Transverse colon (tissue), 4 donors: ENCODE results near the gene AVPR2. TPM values are rescaled to one million over a fixed set of nuclear protein-coding genes. Genes with fewer than 3 reads are reported as not detected.

Experiments used
- DNase-seq: peaks from one replicate; pipeline ENCODE4 v3.0.0-alpha.2; 2019
- H3K27ac ChIP-seq, 4 donors: fragments of 200-600 bp; sonication (generic); 2 replicates each; pipeline ENCODE4 v1.5.1; 2016 to 2018; ENCODE audit warnings: inconsistent platforms in 4 of 4
- H3K27me3 ChIP-seq: fragments of 200-600 bp; sonication (generic); 2 replicates; pipeline ENCODE4 v1.5.1; 2017; ENCODE audit warnings: inconsistent platforms
- H3K36me3 ChIP-seq, 4 donors: fragments of 200-600 bp; sonication (generic); 2 replicates each; pipeline ENCODE4 v1.5.1; 2017 to 2019; ENCODE audit warnings: inconsistent platforms in 4 of 4
- H3K4me1 ChIP-seq, 4 donors: fragments of 200-600 bp; sonication (generic); 2 replicates each; pipeline ENCODE4 v1.5.1; 2017 to 2020; ENCODE audit warnings: inconsistent platforms in 4 of 4
- H3K4me3 ChIP-seq, 4 donors: fragments of 200-600 bp; sonication (generic); 1 replicate in 1 of 4; 2 replicates in 3 of 4; pipeline versions ENCODE4 v1.5.1 to v1.6.1; 2017 to 2019; ENCODE audit warnings: inconsistent platforms in 4 of 4
- H3K9me3 ChIP-seq, 2 donors: fragments of 200-600 bp; sonication (generic); 2 replicates each; pipeline ENCODE4 v1.5.1; 2017 to 2019; ENCODE audit warnings: inconsistent platforms in 2 of 2
- CTCF ChIP-seq, 5 experiments: fragments of 200-600 bp in 3 of 5; fragments of 450-650 bp in 2 of 5; sonication (generic) in 3 of 5; IDR thresholded peaks; 1 replicate in 2 of 5; 2 replicates in 3 of 5; pipeline ENCODE4 v1.5.1; 2016 to 2017; ENCODE audit warnings: antibody characterized with exemption in 5 of 5, inconsistent platforms in 3 of 5, mild to moderate bottlenecking in 2 of 5, moderate library complexity in 1 of 5
- EP300 ChIP-seq: sonication (generic); formaldehyde crosslinking; IDR thresholded peaks from one replicate; pipeline ENCODE4 v1.6.1; 2017; ENCODE audit warnings: antibody characterized with exemption, low read depth
- POLR2A ChIP-seq: fragments of 450-650 bp; IDR thresholded peaks from one replicate; pipeline ENCODE4 v1.6.1; 2016; ENCODE audit warnings: antibody characterized with exemption, mild to moderate bottlenecking, moderate library complexity
- POLR2AphosphoS5 ChIP-seq, 3 donors: sonication (generic); formaldehyde crosslinking; IDR thresholded peaks; one replicate each; pipeline ENCODE4 v1.6.1; 2016; ENCODE audit warnings: antibody characterized with exemption in 3 of 3
- WGBS, 2 donors: methylation state at CpG; one replicate each; pipeline ENCODE4 v1.1.5; 2018; ENCODE audit warnings: low coverage in 1 of 2; 5-methylcytosine and 5-hydroxymethylcytosine counted together
- in situ Hi-C, 4 donors: fragments of 200-750 bp; cut with MboI; loops; one replicate each; pipeline versions ENCODE4 v1.15.0 to v1.15.1; 2017; ENCODE audit warnings: low sequenced_read_pairs in 3 of 4, low pct_ligation_motif_present in 1 of 4, low pct_unique_long_range_greater_than_20kb in 1 of 4
- intact Hi-C: fragments of 100-400 bp; cut with DNase I; formaldehyde crosslinking; loops from one replicate; pipeline ENCODE4 v1.15.1; 2023; ENCODE audit warnings: low total_unique reads
- total RNA-seq, 4 donors: library from RNA; depleted of rRNA; stranded (reverse); fragments of >200 nt; gene quantifications; one replicate each; pipeline ENCODE4 v1.1.0, GENCODE V29; 2016

The AVPR2 gene
- total RNA-seq, 4 donors from 2014 or later = 0.41 to 72.2 (median 9.8) TPM; not detected in 1

GRCh38 chrX:153873282-153874084 is 31.0 kb upstream of the AVPR2 start:
- intact Hi-C loops = no loop called here
- Histone ChIP-seq H3K27me3 (no peaks in the 10 kb centered on the region), H3K27ac (no peak overlapping the region), H3K9me3 (no peaks in the 10 kb centered on the region), H3K4me1 (no peaks in the 10 kb centered on the region), H3K36me3 (no peaks in the 10 kb centered on the region), H3K4me3 (no peak overlapping the region)
- DNase-seq = no peak
- in situ Hi-C loops = no loop called here
- WGBS, 2 donors = 27% methylated on average over 7 of the region's 7 CpGs; no CpG with 5 or more reads in 1 of the 2 donors
- TF ChIP-seq EP300 (no peak), POLR2A (no peak), POLR2AphosphoS5 (IDR thresholded peaks at IDR 0.05) (no peak), CTCF (IDR thresholded peaks at IDR 0.05) (no peak)

GRCh38 chrX:153874085-153874365 is 30.4 kb upstream of the AVPR2 start:
- 41% methylated on average over 3 of the region's 3 CpGs; no CpG with 5 or more reads in 1 of the 2 donors for WGBS, 2 donors
- in situ Hi-C loops (no loop called here), intact Hi-C loops (no loop called here)
- H3K4me3 ChIP-seq = no peak overlapping the region
- no peaks in the 10 kb centered on the region for H3K9me3 ChIP-seq
- no peaks in the 10 kb centered on the region for H3K4me1 ChIP-seq
- H3K27me3 ChIP-seq = no peaks in the 10 kb centered on the region
- DNase-seq = no peak
- H3K27ac ChIP-seq = no peak overlapping the region
- H3K36me3 ChIP-seq = no peaks in the 10 kb centered on the region
- TF ChIP-seq CTCF (IDR thresholded peaks at IDR 0.05) = no peak
- no peak for TF ChIP-seq POLR2AphosphoS5 (IDR thresholded peaks at IDR 0.05)
- no peak for TF ChIP-seq EP300
- no peak for TF ChIP-seq POLR2A

- H3K36me3 ChIP-seq = no peaks in the 10 kb centered on the region
- no peak for DNase-seq
- intact Hi-C loops (no loop called here), in situ Hi-C loops (no loop called here)
- 74% methylated on average over 13 of the region's 13 CpGs; no CpG with 5 or more reads in 1 of the 2 donors for WGBS, 2 donors
- no peak overlapping the region for H3K4me3 ChIP-seq
- no peaks in the 10 kb centered on the region for H3K4me1 ChIP-seq
- no peak for TF ChIP-seq POLR2AphosphoS5 (IDR thresholded peaks at IDR 0.05)
- no peak for TF ChIP-seq EP300
- no peak for TF ChIP-seq CTCF (IDR thresholded peaks at IDR 0.05)
- no peak for TF ChIP-seq POLR2A
- H3K27me3 ChIP-seq = peaks cover 3% of the 10 kb centered on the region
- H3K9me3 ChIP-seq = no peaks in the 10 kb centered on the region
- H3K27ac ChIP-seq = no peak overlapping the region
These were observed 29.9 kb upstream of the AVPR2 start for GRCh38 chrX:153874366-153875125.

GRCh38 chrX:153875391-153876111 is 28.9 kb upstream of the AVPR2 start:
- Histone ChIP-seq H3K27me3 (peaks cover 11% of the 10 kb centered on the region), H3K4me1 (no peaks in the 10 kb centered on the region), H3K4me3 (no peak overlapping the region), H3K9me3 (no peaks in the 10 kb centered on the region), H3K36me3 (no peaks in the 10 kb centered on the region), H3K27ac (no peak overlapping the region)
- WGBS, 2 donors = 35% methylated on average over 36 of the region's 42 CpGs; no CpG with 5 or more reads in 1 of the 2 donors
- in situ Hi-C loops = no loop called here
- TF ChIP-seq POLR2AphosphoS5 (IDR thresholded peaks at IDR 0.05) = no peak
- no peak for TF ChIP-seq CTCF (IDR thresholded peaks at IDR 0.05)
- TF ChIP-seq EP300 = no peak
- TF ChIP-seq POLR2A = no peak
- intact Hi-C loops = no loop called here
- DNase-seq = peak; percentile 54
